PC-9 (cell line): Measurements from ENCODE around the gene CAMTA1. TPM values are rescaled to one million over a fixed set of nuclear protein-coding genes. Genes with fewer than 3 reads are reported as not detected.

Experiments
- BruUV-seq: library from RNA; stranded (reverse); fragments of 400-500 nt; replicated peaks from 2 replicates; lab custom pipeline; 2021; lab: Mats Ljungman, UMichigan
- CTCF ChIA-PET: fragments of 300-600 bp; sonication (Branson Sonifier 250); formaldehyde crosslinking; loops from one replicate; lab custom pipeline; 2022; ENCODE audit warnings: antibody characterized with exemption; lab: Charles Lee
- POLR2A ChIA-PET: fragments of 300-600 bp; sonication (Branson Sonifier 250); formaldehyde crosslinking; loops from one replicate; lab custom pipeline; 2022; ENCODE audit warnings: antibody characterized with exemption; ENCODE audit not compliant: unreplicated experiment; lab: Charles Lee
- DNase-seq, 2 experiments: peaks; one replicate each; pipeline versions ENCODE4 v3.0.0 to v3.0.0-alpha.2; 2015 to 2022; ENCODE audit warnings: mixed read lengths in 1 of 2
- H2AFZ ChIP-seq: fragments of 200-600 bp; sonication (generic); 2 replicates; pipeline ENCODE4 v1.8.1; 2017; ENCODE audit warnings: antibody characterized with exemption
- H3F3A ChIP-seq: fragments of 200-600 bp; sonication (generic); 2 replicates; pipeline ENCODE4 v1.8.1; 2017; ENCODE audit warnings: antibody characterized with exemption, mild to moderate bottlenecking, low read depth; ENCODE audit not compliant: insufficient read depth
- H3K27ac ChIP-seq: fragments of 200-600 bp; sonication (generic); 2 replicates; pipeline ENCODE4 v1.6.1; 2016; ENCODE audit warnings: mixed run types
- H3K27me3 ChIP-seq: fragments of 200-600 bp; sonication (generic); 2 replicates; pipeline ENCODE4 v1.6.1; 2016; ENCODE audit warnings: low read depth, mixed run types; ENCODE audit not compliant: insufficient read depth
- H3K36me3 ChIP-seq: fragments of 200-600 bp; sonication (generic); 2 replicates; pipeline ENCODE4 v1.6.1; 2016; ENCODE audit warnings: low read depth, mixed run types
- H3K4me1 ChIP-seq: fragments of 200-600 bp; sonication (generic); replicated peaks from 2 replicates; pipeline ENCODE4 v1.6.1; 2016; ENCODE audit warnings: mixed run types; ENCODE audit not compliant: insufficient read depth
- H3K4me2 ChIP-seq: fragments of 200-600 bp; sonication (generic); 2 replicates; pipeline ENCODE4 v1.6.1; 2017; ENCODE audit warnings: mixed run types
- H3K4me3 ChIP-seq: fragments of 200-600 bp; sonication (generic); 2 replicates; pipeline ENCODE4 v1.6.1; 2016; ENCODE audit warnings: mixed run types
- H3K79me2 ChIP-seq: fragments of 200-600 bp; sonication (generic); 2 replicates; pipeline ENCODE4 v1.6.1; 2017; ENCODE audit warnings: low read depth, mixed run types
- H3K9me2 ChIP-seq: fragments of 200-600 bp; sonication (generic); 2 replicates; pipeline ENCODE4 v1.8.1; 2017; ENCODE audit warnings: mild to moderate bottlenecking; ENCODE audit not compliant: insufficient read depth
- H3K9me3 ChIP-seq: fragments of 200-600 bp; sonication (generic); 2 replicates; pipeline ENCODE4 v1.8.1; 2016; ENCODE audit warnings: low read depth; ENCODE audit not compliant: insufficient read depth
- H4K20me1 ChIP-seq: fragments of 200-600 bp; sonication (generic); 2 replicates; pipeline ENCODE4 v1.8.1; 2017; ENCODE audit not compliant: insufficient read depth
- CTCF ChIP-seq: fragments of 200-600 bp; sonication (generic); conservative IDR thresholded peaks from 2 replicates; pipeline ENCODE4 v1.6.1; 2017; ENCODE audit warnings: mixed run types, antibody characterized with exemption, mild to moderate bottlenecking, moderate library complexity
- EZH2 ChIP-seq: fragments of 200-600 bp; sonication (generic); IDR thresholded peaks from 2 replicates; pipeline ENCODE4 v1.8.0; 2017; ENCODE audit warnings: antibody characterized with exemption, low read depth
- intact Hi-C: fragments of 100-400 bp; cut with micrococcal nuclease; formaldehyde crosslinking; loops from one replicate; pipeline ENCODE4 v1.10.0; 2022; ENCODE audit not compliant: unreplicated experiment
- total RNA-seq: library from RNA; stranded (reverse); gene quantifications from 2 replicates; pipeline ENCODE4 v1.2.3, GENCODE V29; 2021

CAMTA1 gene
- total RNA-seq, 1 experiment from 2014 or later = 72.3 TPM

- intact Hi-C loops = no loop called here
- no peak for TF ChIP-seq EZH2
- no peak for TF ChIP-seq CTCF
- Histone ChIP-seq H3K9me3 (no peaks in the 10 kb centered on the region), H3K4me1 (no peaks in the 10 kb centered on the region), H3F3A (no peaks in the 10 kb centered on the region), H3K27ac (no peak overlapping the region), H3K4me2 (no peak overlapping the region), H3K36me3 (no peaks in the 10 kb centered on the region), H3K27me3 (peaks cover 77% of the 10 kb centered on the region), H2AFZ (no peak overlapping the region), H3K79me2 (no peaks in the 10 kb centered on the region), H3K9me2 (no peaks in the 10 kb centered on the region), H3K4me3 (no peak overlapping the region), H4K20me1 (no peaks in the 10 kb centered on the region)
- DNase-seq = no peak
- no TSS peak for BruUV-seq
- ChIA-PET POLR2A (no interaction called here), CTCF (no interaction called here)
These were observed 464.3 kb downstream of the CAMTA1 start for GRCh38 chr1:7249516-7249915.

GRCh38 chr1:7250176-7250575, 464.9 kb downstream of the CAMTA1 start:
- Histone ChIP-seq H3K4me2 (no peak overlapping the region), H3K4me1 (no peaks in the 10 kb centered on the region), H3K4me3 (no peak overlapping the region), H3K9me3 (no peaks in the 10 kb centered on the region), H4K20me1 (no peaks in the 10 kb centered on the region), H3K9me2 (no peaks in the 10 kb centered on the region), H3F3A (no peaks in the 10 kb centered on the region), H3K27ac (no peak overlapping the region), H3K36me3 (no peaks in the 10 kb centered on the region), H3K27me3 (peaks cover 82% of the 10 kb centered on the region), H2AFZ (no peak overlapping the region), H3K79me2 (no peaks in the 10 kb centered on the region)
- intact Hi-C loops = no loop called here
- ChIA-PET CTCF (no interaction called here), POLR2A (no interaction called here)
- TF ChIP-seq CTCF (no peak), EZH2 (no peak)
- no TSS peak for BruUV-seq
- DNase-seq = no peak

GRCh38 chr1:7250597-7251453, 465.6 kb downstream of the CAMTA1 start:
- TF ChIP-seq CTCF = no peak
- TF ChIP-seq EZH2 = no peak
- no peak overlapping the region for H3K27ac ChIP-seq
- no peak overlapping the region for H3K4me2 ChIP-seq
- intact Hi-C loops = no loop called here
- peaks cover 86% of the 10 kb centered on the region for H3K27me3 ChIP-seq
- H2AFZ ChIP-seq = no peak overlapping the region
- no peak overlapping the region for H3K4me3 ChIP-seq
- ChIA-PET POLR2A (no interaction called here), CTCF (no interaction called here)
- H3K79me2 ChIP-seq = no peaks in the 10 kb centered on the region
- no peaks in the 10 kb centered on the region for H3F3A ChIP-seq
- no peaks in the 10 kb centered on the region for H3K36me3 ChIP-seq
- H3K9me2 ChIP-seq = no peaks in the 10 kb centered on the region
- H3K4me1 ChIP-seq = no peaks in the 10 kb centered on the region
- no peaks in the 10 kb centered on the region for H3K9me3 ChIP-seq
- no peaks in the 10 kb centered on the region for H4K20me1 ChIP-seq
- no peak for DNase-seq
- BruUV-seq = no TSS peak
